GM18520 (cell line): ENCODE measurements around the gene EFCAB9.
A peak's percentile ranks its signal among the peaks of the same experiment; 100 is the strongest.
"Not testable (repeated sequence)": the region's sequence is repeated elsewhere in the genome, so short reads cannot be mapped to it uniquely, and the experiment has no call there.

Experiments used
- ATAC-seq: cut with Tn5 transposase; IDR thresholded peaks from one replicate; pipeline ENCODE4 v1.9.1; 2021; ENCODE audit not compliant: unreplicated experiment

EFCAB9 gene

GRCh38 chr5:172193872-172194271 lies at the start of gene EFCAB9:
Gene EFCAB9, plus strand, starts transcription at chr5:172194172. Its CDS starts 1 bp downstream, at chr5:172194173.
- no peak for ATAC-seq

- no peak for ATAC-seq
These were observed 49.6 kb upstream of the EFCAB9 start for GRCh38 chr5:172144291-172144815.

GRCh38 chr5:172144931-172145869 lies 48.8 kb upstream of the EFCAB9 start:
- ATAC-seq: no peak

GRCh38 chr5:172145870-172146747 lies 47.9 kb upstream of the EFCAB9 start:
- ATAC-seq: no peak

GRCh38 chr5:172146748-172147092 lies 47.3 kb upstream of the EFCAB9 start:
- no peak for ATAC-seq

GRCh38 chr5:172147857-172148256 lies 46.1 kb upstream of the EFCAB9 start:
- no peak for ATAC-seq

GRCh38 chr5:172148381-172148780 lies 45.6 kb upstream of the EFCAB9 start:
- no peak for ATAC-seq

GRCh38 chr5:172149073-172149472 lies 44.9 kb upstream of the EFCAB9 start:
- no peak for ATAC-seq

- not testable (repeated sequence) for ATAC-seq
These were observed 44.5 kb upstream of the EFCAB9 start for GRCh38 chr5:172149481-172149880.

GRCh38 chr5:172150514-172151425 lies 43.2 kb upstream of the EFCAB9 start:
- peak; percentile 43 for ATAC-seq

GRCh38 chr5:172151661-172152210 lies 42.2 kb upstream of the EFCAB9 start:
- no peak for ATAC-seq

- no peak for ATAC-seq
These were observed 40.3 kb upstream of the EFCAB9 start for GRCh38 chr5:172153695-172154094.

- ATAC-seq: not testable (repeated sequence)
These were observed 38.9 kb upstream of the EFCAB9 start for GRCh38 chr5:172155101-172155500.

- ATAC-seq: no peak
These were observed 37.4 kb upstream of the EFCAB9 start for GRCh38 chr5:172156541-172156994.

- no peak for ATAC-seq
These were observed 35.0 kb upstream of the EFCAB9 start for GRCh38 chr5:172159016-172159415.

GRCh38 chr5:172160506-172160905 lies 33.5 kb upstream of the EFCAB9 start:
- ATAC-seq: no peak

- no peak for ATAC-seq
These were observed 31.5 kb upstream of the EFCAB9 start for GRCh38 chr5:172162323-172162986.

- no peak for ATAC-seq
These were observed 31.0 kb upstream of the EFCAB9 start for GRCh38 chr5:172162987-172163343.

- no peak for ATAC-seq
These were observed 30.6 kb upstream of the EFCAB9 start for GRCh38 chr5:172163346-172163745.

GRCh38 chr5:172164769-172165212 lies 29.2 kb upstream of the EFCAB9 start:
- no peak for ATAC-seq
